Left renal cortex interstitium (tissue), 4 donors: Measurements from ENCODE around the gene USP37. TPM values are rescaled to one million over a fixed set of nuclear protein-coding genes. Genes with fewer than 3 reads are reported as not detected.
A peak's percentile ranks its signal among the peaks of the same experiment; 100 is the strongest.

Experiments used
- DNase-seq, 4 donors: peaks; one replicate each; pipeline ENCODE4 v3.0.0-alpha.2; 2013; ENCODE audit warnings: low read depth in 4 of 4, low spot score in 2 of 4, missing footprints in 1 of 4
- polyA plus RNA-seq, 4 donors: library from polyadenylated mRNA; unstranded; fragments of 120-200 nt; gene quantifications; one replicate each; pipeline ENCODE4 v1.2.1, GENCODE V29; 2013; ENCODE audit not compliant: insufficient read length in 4 of 4

Gene USP37
- polyA plus RNA-seq, 4 donors: 15.1 to 20.2 (median 18.0) TPM

- no peak for DNase-seq
Observed at GRCh38 chr2:218482651-218483050, 85.5 kb downstream of the USP37 start.

GRCh38 chr2:218479595-218479994 lies 88.6 kb downstream of the USP37 start:
- no peak for DNase-seq

GRCh38 chr2:218478544-218478943 lies 89.6 kb downstream of the USP37 start:
- DNase-seq: no peak

- DNase-seq: no peak
Observed at GRCh38 chr2:218477247-218477646, 90.9 kb downstream of the USP37 start.

GRCh38 chr2:218476676-218477075 lies 91.5 kb downstream of the USP37 start:
- no peak for DNase-seq

- no peak for DNase-seq
Observed at GRCh38 chr2:218474527-218474926, 93.6 kb downstream of the USP37 start.

- no peak for DNase-seq
Observed at GRCh38 chr2:218472988-218473387, 95.2 kb downstream of the USP37 start.

- DNase-seq: no peak
Observed at GRCh38 chr2:218471982-218472381, 96.2 kb downstream of the USP37 start.

- DNase-seq: no peak
Observed at GRCh38 chr2:218471036-218471435, 97.1 kb downstream of the USP37 start.

- no peak for DNase-seq
Observed at GRCh38 chr2:218470448-218470847, 97.7 kb downstream of the USP37 start.

- peak in 1 of 4 donors; percentile 28 for DNase-seq
Observed at GRCh38 chr2:218465987-218466633, 102.0 kb downstream of the USP37 start.

GRCh38 chr2:218458598-218458997 lies 109.6 kb downstream of the USP37 start:
- no peak for DNase-seq

- no peak for DNase-seq
Observed at GRCh38 chr2:218456849-218457248, 111.3 kb downstream of the USP37 start.

GRCh38 chr2:218452079-218452478 lies 116.1 kb downstream of the USP37 start:
- DNase-seq: no peak

- no peak for DNase-seq
Observed at GRCh38 chr2:218448934-218449333, 119.2 kb downstream of the USP37 start.

- no peak for DNase-seq
Observed at GRCh38 chr2:218447072-218447471, 121.1 kb downstream of the USP37 start.

- DNase-seq: no peak
Observed at GRCh38 chr2:218446547-218446946, 121.6 kb downstream of the USP37 start.

- DNase-seq: no peak
Observed at GRCh38 chr2:218445602-218446001, 122.5 kb downstream of the USP37 start.

- DNase-seq: no peak
Observed at GRCh38 chr2:218444692-218445357, 123.3 kb downstream of the USP37 start.

- DNase-seq: no peak
Observed at GRCh38 chr2:218438596-218438995, 129.6 kb downstream of the USP37 start.

GRCh38 chr2:218437969-218438368 lies 130.2 kb downstream of the USP37 start:
- no peak for DNase-seq

GRCh38 chr2:218436992-218437391 lies 131.2 kb downstream of the USP37 start:
- DNase-seq: no peak
